CD4-positive, alpha-beta T cell treated with Interferon alpha-2 for 1 hour (primary cell): ENCODE results near the gene EXOC3.
"Not testable (repeated sequence)": the region's sequence is repeated elsewhere in the genome, so short reads cannot be mapped to it uniquely, and the experiment has no call there.

Source experiments
- DNase-seq, 2 donors: peaks; one replicate each; pipeline ENCODE4 v3.0.0-alpha.2; 2020 to 2022

The EXOC3 gene

GRCh38 chr5:458547-459353, 15.8 kb downstream of the EXOC3 start:
- DNase-seq = peak in 1 of 2 donors; percentile 3

GRCh38 chr5:459562-460272, 16.7 kb downstream of the EXOC3 start:
- peak in 1 of 2 donors; percentile 0 for DNase-seq

- no peak for DNase-seq
Observed at GRCh38 chr5:460273-460625, 17.3 kb downstream of the EXOC3 start.

DNA sequence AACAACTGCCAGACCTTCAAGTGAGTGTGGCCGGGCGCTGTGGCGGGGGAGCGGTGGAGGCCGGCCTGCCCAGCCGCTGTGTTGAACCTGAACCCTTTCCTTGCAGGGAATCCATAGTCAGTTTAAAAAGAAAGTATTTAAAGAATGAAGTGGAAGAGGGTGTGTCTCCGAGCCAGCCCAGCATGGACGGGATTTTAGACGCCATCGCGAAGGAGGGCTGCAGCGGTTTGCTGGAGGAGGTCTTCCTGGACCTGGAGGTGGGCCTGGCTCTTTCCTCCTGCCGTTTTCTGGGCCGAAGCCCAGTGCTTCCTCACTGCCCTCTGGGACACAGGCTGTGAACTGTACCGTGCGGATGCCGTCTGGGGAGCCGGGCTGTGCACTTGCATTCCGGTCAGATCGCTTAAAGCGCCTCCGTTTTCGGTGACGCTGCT, 19.1 kb downstream of the EXOC3 start:
- DNase-seq = peak in 1 of 2 donors; percentile 0

GRCh38 chr5:463301-463700, 20.3 kb downstream of the EXOC3 start:
- no peak for DNase-seq

GRCh38 chr5:463952-464351, 21.0 kb downstream of the EXOC3 start:
- peak; percentile 77 to 84 for DNase-seq

DNA sequence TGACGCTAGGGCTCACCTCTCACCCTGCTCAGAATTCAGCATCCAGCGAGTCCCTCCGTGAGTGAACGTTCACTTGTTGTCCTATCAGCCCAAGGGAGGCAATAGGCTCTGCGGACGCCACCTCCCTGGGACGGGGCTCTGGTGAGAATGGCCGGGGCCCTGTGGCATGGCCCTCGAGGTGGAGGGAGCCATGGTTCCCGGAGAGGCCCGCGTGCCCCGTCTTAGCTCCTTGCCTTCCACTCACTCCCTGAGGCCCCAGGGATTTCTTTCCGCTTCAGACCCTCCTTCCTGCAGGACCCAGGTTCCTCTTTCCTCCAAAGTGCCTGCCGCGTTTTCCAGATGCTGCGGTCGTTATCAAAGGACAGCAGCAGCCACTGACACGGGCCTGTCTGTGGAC, 21.5 kb downstream of the EXOC3 start:
- peak in 1 of 2 donors; percentile 1 for DNase-seq

- peak in 1 of 2 donors; percentile 0 for DNase-seq
Observed at GRCh38 chr5:464843-465590, 22.0 kb downstream of the EXOC3 start.

- peak in 1 of 2 donors; percentile 1 for DNase-seq
Observed at GRCh38 chr5:465591-466403, 22.8 kb downstream of the EXOC3 start.

- peak in 1 of 2 donors; percentile 1 for DNase-seq
Observed at GRCh38 chr5:466661-467310, 23.8 kb downstream of the EXOC3 start.

GRCh38 chr5:468401-468800, 25.4 kb downstream of the EXOC3 start:
- peak in 1 of 2 donors; percentile 0 for DNase-seq

- DNase-seq = peak in 1 of 2 donors; percentile 0
Observed at GRCh38 chr5:469752-470483, 26.9 kb downstream of the EXOC3 start.

DNA sequence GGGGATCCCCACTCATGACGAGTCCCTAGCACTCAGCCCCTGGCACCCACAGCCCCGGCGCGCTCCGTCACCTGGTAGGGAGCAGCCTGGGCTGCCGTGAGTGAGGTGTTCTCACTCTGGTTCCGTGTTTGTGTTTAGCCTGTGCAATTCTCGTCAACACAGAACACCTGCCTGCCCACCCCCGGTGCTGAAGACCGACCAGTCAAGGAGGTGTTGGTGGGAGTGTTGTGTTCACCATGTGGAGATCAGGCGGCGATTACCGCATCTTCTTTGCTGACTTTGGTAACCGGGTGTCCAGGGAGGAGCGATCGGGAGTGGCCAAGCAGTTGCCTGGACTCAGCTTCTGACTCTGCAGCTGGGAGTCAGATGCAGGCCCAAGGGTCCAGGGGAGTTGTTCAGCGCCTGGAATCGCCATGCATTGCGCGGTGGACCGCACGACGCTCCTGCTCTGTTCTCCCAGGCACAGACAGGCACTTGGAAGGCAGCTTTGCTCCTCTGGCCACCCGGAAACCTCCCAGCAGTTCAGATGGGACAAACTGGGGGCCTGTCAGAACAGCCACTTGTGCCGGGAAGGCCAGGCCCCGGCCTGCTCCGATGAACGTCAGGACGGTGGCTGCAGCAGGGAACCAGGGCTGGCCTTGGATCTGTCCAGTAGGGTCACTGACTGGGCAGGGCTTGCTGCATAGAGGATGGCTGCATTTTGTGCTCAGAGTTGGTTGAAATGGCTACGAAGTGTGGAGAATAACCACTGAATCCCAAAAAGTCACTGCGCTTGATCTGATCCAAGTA, 28.2 kb downstream of the EXOC3 start:
- peak in 1 of 2 donors; percentile 1 for DNase-seq

DNA sequence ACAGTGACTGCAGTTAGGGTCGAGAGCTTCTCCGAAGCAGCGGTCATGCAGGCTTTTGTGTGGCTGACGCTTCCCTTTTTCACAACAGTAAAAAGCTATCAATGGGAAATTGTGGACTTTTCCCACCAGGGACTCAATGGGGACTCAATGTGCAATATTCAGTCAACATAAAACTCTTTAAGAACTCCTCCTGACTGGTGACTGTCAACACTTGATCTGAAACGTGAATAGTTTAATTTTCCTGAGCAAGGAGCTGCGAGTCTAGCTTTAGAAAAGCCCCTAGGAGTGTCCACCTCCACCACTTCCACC, 28.7 kb downstream of the EXOC3 start:
- DNase-seq = peak in 1 of 2 donors; percentile 0

GRCh38 chr5:472076-472655, 29.2 kb downstream of the EXOC3 start:
- DNase-seq = peak in 1 of 2 donors; percentile 1

DNA sequence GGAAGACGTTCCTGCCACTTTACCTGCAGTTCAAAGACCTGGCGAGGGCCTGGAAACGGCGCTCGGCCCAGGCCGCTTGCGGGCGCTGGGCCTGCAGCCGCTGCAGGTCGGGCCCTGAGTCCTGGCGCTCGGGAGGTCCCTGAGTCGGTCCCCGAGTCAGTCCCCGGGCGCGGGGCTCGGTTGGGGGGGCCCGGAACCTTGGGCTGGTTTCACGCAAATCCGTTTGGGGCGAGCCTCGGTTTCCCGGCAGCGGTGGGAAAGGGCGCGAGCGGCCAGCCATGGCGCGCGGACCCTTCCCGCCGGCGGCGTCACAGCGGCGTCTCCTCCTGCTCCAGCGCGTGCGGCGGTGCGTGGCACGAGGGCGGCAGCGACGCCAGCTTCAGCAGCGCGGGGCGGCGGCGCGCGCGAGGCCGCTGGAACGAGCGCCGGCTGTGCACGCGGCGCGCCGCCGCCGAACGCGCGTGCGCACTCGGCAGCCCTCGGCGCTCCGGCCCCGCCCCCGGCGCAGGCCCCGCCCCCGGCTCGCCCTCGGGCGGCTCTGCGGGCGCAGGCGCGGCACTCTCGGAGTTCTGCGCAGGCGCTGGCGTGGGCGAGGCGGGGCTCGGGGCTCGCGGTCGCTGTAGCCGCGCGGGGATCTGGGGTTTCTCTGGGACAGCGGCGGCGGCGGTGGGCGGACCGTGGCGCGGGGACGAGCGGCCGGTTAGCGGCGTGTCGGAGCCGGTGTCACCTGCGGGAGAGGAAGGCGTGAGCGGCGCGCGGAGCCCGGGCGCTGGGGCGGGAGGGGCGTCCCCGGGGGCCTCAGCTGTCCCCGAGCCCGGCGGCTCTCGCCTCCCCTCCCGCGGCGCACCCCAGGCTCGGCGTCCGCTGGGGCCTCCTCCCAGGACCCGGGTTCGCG, 29.9 kb downstream of the EXOC3 start:
- DNase-seq = peak; percentile 86 to 90

DNA sequence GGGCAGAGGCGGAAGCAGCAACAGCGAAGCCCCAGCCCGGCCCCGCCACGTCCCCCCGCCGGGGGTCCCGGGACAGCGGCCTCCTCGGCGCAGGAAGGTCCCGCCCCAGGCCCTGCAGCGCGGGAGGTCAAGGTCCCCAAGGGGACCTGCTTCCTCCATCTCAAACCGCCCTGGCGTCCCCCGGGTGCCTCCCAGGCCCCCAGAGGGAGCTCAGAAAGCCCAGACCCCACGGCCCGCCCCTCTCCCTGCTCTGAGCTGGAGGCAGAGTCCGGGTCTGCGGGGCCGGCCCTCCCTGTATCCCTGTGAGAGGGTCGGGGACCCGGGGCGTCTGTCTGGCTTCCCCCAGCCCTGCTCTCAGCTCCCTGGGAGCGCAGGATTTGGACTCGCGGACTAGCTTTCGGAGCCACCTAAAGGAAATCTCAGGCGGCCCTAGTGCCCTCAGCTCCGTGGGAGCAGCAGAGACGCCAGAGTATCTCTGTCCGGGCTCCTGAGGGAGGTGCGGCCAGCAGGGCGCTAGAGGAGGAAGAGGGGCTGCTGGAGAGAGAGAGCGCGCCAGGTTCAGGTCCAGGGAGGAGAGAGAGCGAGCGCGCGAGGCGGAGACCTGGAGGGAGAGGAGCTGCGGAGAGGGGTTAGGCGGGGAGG, 30.7 kb downstream of the EXOC3 start:
- DNase-seq = peak; percentile 2 to 14

- DNase-seq = not testable (repeated sequence)
Observed at GRCh38 chr5:474232-474839, 31.4 kb downstream of the EXOC3 start.
